Osteoblast (primary cell): ENCODE measurements around the gene AGTPBP1. TPM values are rescaled to one million over a fixed set of nuclear protein-coding genes. Genes with fewer than 3 reads are reported as not detected.

ENCODE experiments used
- DNase-seq: peaks from one replicate; pipeline ENCODE4 v3.0.0; 2011; ENCODE audit warnings: low spot score, mixed read lengths; ENCODE audit not compliant: insufficient read length; ENCODE audit errors: missing footprints
- H2AFZ ChIP-seq: 2 replicates; pipeline ENCODE4 v1.6.0; 2011; ENCODE audit warnings: mild to moderate bottlenecking, low read length
- H3K27ac ChIP-seq: 2 replicates; pipeline ENCODE4 v1.5.1; 2011; ENCODE audit warnings: mild to moderate bottlenecking, low read depth, low read length, moderate library complexity
- H3K27me3 ChIP-seq: 2 replicates; pipeline ENCODE4 v1.6.0; 2012; ENCODE audit warnings: mild to moderate bottlenecking, control low read depth, inconsistent platforms, low read length, moderate library complexity; ENCODE audit not compliant: insufficient read depth
- H3K36me3 ChIP-seq: 2 replicates; pipeline ENCODE4 v1.5.1; 2011; ENCODE audit warnings: mild to moderate bottlenecking, low read length, control low read depth, moderate library complexity; ENCODE audit not compliant: insufficient read depth
- H3K4me1 ChIP-seq: 2 replicates; pipeline ENCODE4 v1.5.1; 2011; ENCODE audit warnings: mild to moderate bottlenecking, low read length, control low read depth, moderate library complexity; ENCODE audit not compliant: insufficient read depth
- H3K4me2 ChIP-seq: 2 replicates; pipeline ENCODE4 v1.6.0; 2011; ENCODE audit warnings: mild to moderate bottlenecking, low read length; ENCODE audit not compliant: insufficient read depth
- H3K4me3 ChIP-seq: fragments of 200-600 bp; sonication (generic); 3 replicates; pipeline ENCODE4 v1.5.1; 2012; ENCODE audit warnings: mild to moderate bottlenecking, low read length, inconsistent platforms; ENCODE audit not compliant: insufficient read depth
- H3K79me2 ChIP-seq: 2 replicates; pipeline ENCODE4 v1.6.0; 2012; ENCODE audit warnings: mild to moderate bottlenecking, low read length, control low read depth, inconsistent platforms; ENCODE audit not compliant: insufficient read depth
- H3K9me3 ChIP-seq: 2 replicates; pipeline ENCODE4 v1.5.1; 2011; ENCODE audit warnings: low read depth, low read length, control low read depth
- H4K20me1 ChIP-seq: 2 replicates; pipeline ENCODE4 v1.6.0; 2012; ENCODE audit warnings: mild to moderate bottlenecking, low read length, control low read depth; ENCODE audit not compliant: insufficient read depth
- CTCF ChIP-seq: IDR thresholded peaks from 2 replicates; pipeline ENCODE4 v1.5.1; 2011; ENCODE audit warnings: mild to moderate bottlenecking, low read depth, low read length, moderate library complexity; ENCODE audit errors: extremely low read depth
- total RNA-seq: library from RNA; depleted of rRNA; stranded (reverse); fragments of >200 nt; gene quantifications from 2 replicates; pipeline ENCODE4 v1.2.3, GENCODE V29; 2012

The AGTPBP1 gene
- total RNA-seq, 1 donor, result 17.0 TPM

GRCh38 chr9:85666086-85666485 is 75.7 kb downstream of the AGTPBP1 start:
- Histone ChIP-seq H3K27ac (no peak overlapping the region), H3K4me2 (no peak overlapping the region), H3K4me3 (no peak overlapping the region), H3K4me1 (no peaks in the 10 kb centered on the region), H4K20me1 (no peaks in the 10 kb centered on the region), H2AFZ (no peak overlapping the region), H3K36me3 (no peaks in the 10 kb centered on the region), H3K79me2 (no peaks in the 10 kb centered on the region), H3K9me3 (no peaks in the 10 kb centered on the region), H3K27me3 (no peaks in the 10 kb centered on the region)
- TF ChIP-seq CTCF, result no peak
- DNase-seq, result no peak

GRCh38 chr9:85662573-85662972 is 79.2 kb downstream of the AGTPBP1 start:
- no peak for DNase-seq
- no peak overlapping the region for H2AFZ ChIP-seq
- H3K79me2 ChIP-seq, result no peaks in the 10 kb centered on the region
- H3K4me1 ChIP-seq, result no peaks in the 10 kb centered on the region
- H3K36me3 ChIP-seq, result no peaks in the 10 kb centered on the region
- H4K20me1 ChIP-seq, result no peaks in the 10 kb centered on the region
- no peak overlapping the region for H3K4me3 ChIP-seq
- no peaks in the 10 kb centered on the region for H3K9me3 ChIP-seq
- H3K27me3 ChIP-seq, result no peaks in the 10 kb centered on the region
- no peak overlapping the region for H3K4me2 ChIP-seq
- no peak for TF ChIP-seq CTCF
- H3K27ac ChIP-seq, result no peak overlapping the region

GRCh38 chr9:85658716-85659115 is 83.0 kb downstream of the AGTPBP1 start:
- no peak for DNase-seq
- no peaks in the 10 kb centered on the region for H4K20me1 ChIP-seq
- H3K79me2 ChIP-seq, result no peaks in the 10 kb centered on the region
- H3K27me3 ChIP-seq, result no peaks in the 10 kb centered on the region
- H3K9me3 ChIP-seq, result no peaks in the 10 kb centered on the region
- no peak overlapping the region for H3K4me2 ChIP-seq
- H3K27ac ChIP-seq, result no peak overlapping the region
- H3K4me1 ChIP-seq, result no peaks in the 10 kb centered on the region
- H3K4me3 ChIP-seq, result no peak overlapping the region
- H3K36me3 ChIP-seq, result no peaks in the 10 kb centered on the region
- H2AFZ ChIP-seq, result no peak overlapping the region
- no peak for TF ChIP-seq CTCF

GRCh38 chr9:85653153-85653552 is 88.6 kb downstream of the AGTPBP1 start:
- Histone ChIP-seq H3K36me3 (no peaks in the 10 kb centered on the region), H3K9me3 (no peaks in the 10 kb centered on the region), H3K4me3 (no peak overlapping the region), H2AFZ (no peak overlapping the region), H3K27me3 (no peaks in the 10 kb centered on the region), H3K79me2 (no peaks in the 10 kb centered on the region), H3K4me1 (no peaks in the 10 kb centered on the region), H4K20me1 (no peaks in the 10 kb centered on the region), H3K4me2 (no peak overlapping the region), H3K27ac (no peak overlapping the region)
- no peak for DNase-seq
- TF ChIP-seq CTCF, result no peak
